B cell (primary cell): ENCODE measurements around the gene PDZD2. TPM values are rescaled to one million over a fixed set of nuclear protein-coding genes. Genes with fewer than 3 reads are reported as not detected.

Experiments
- ATAC-seq: fragments of 200-7000 bp; cut with Tn5 transposase; one replicate; pipeline ENCODE4 v1.10.0; 2021; ENCODE audit warnings: low read depth, mild to moderate bottlenecking, moderate number of reproducible peaks, moderate library complexity
- CTCF ChIA-PET: fragments of 350-600 bp; sonication (Branson Sonifier 250); formaldehyde crosslinking; loops from one replicate; lab custom pipeline; 2021; ENCODE audit warnings: antibody characterized with exemption, inconsistent platforms; lab: Charles Lee
- POLR2A ChIA-PET: fragments of 350-600 bp; sonication (Branson Sonifier 250); formaldehyde crosslinking; loops from one replicate; lab custom pipeline; 2021; ENCODE audit warnings: antibody characterized with exemption; lab: Charles Lee
- DNase-seq: peaks from one replicate; pipeline ENCODE4 v3.0.0; 2013
- H2AFZ ChIP-seq: 2 replicates; pipeline ENCODE4 v1.6.1; 2012; ENCODE audit warnings: mild to moderate bottlenecking, low read depth, low read length; ENCODE audit not compliant: insufficient read depth, poor library complexity, severe bottlenecking
- H3K27ac ChIP-seq, 2 donors: 1 replicate in 1 of 2; 2 replicates in 1 of 2; pipeline ENCODE4 v1.5.1; 2012 to 2013; ENCODE audit warnings: low read length in 2 of 2, mild to moderate bottlenecking in 2 of 2, moderate library complexity in 1 of 2
- H3K27me3 ChIP-seq, 4 experiments: fragments of 200-600 bp in 1 of 4; sonication (generic) in 1 of 4; replicated peaks in 1 of 4; 1 replicate in 2 of 4; 2 replicates in 2 of 4; pipeline versions ENCODE4 v1.6.1 to v1.7.0; 2013 to 2016; ENCODE audit warnings: low read length in 3 of 4, mild to moderate bottlenecking in 2 of 4, mixed read lengths in 1 of 4, moderate library complexity in 1 of 4; ENCODE audit not compliant: insufficient read depth in 4 of 4, control insufficient read depth in 3 of 4; ENCODE audit errors: control extremely low read depth in 1 of 4
- H3K36me3 ChIP-seq, 2 experiments: replicated peaks in 1 of 2; 1 replicate in 1 of 2; 2 replicates in 1 of 2; pipeline versions ENCODE4 v1.6.1 to v1.7.1; 2013; ENCODE audit warnings: low read length in 1 of 2; ENCODE audit not compliant: insufficient read depth in 2 of 2, control insufficient read depth in 1 of 2; ENCODE audit errors: control extremely low read depth in 1 of 2, extremely low read depth in 1 of 2
- H3K4me1 ChIP-seq, 2 donors: fragments of 200-600 bp in 1 of 2; sonication (generic) in 1 of 2; 1 replicate in 1 of 2; 2 replicates in 1 of 2; pipeline versions ENCODE4 v1.5.1 to v1.6.1; 2013 to 2017; ENCODE audit warnings: low read length in 2 of 2; ENCODE audit not compliant: control insufficient read depth in 2 of 2, insufficient read depth in 2 of 2
- H3K4me2 ChIP-seq: replicated peaks from 2 replicates; pipeline ENCODE3; 2012; ENCODE audit warnings: mild to moderate bottlenecking, low read depth, low read length; ENCODE audit not compliant: poor library complexity, severe bottlenecking
- H3K4me3 ChIP-seq, 5 experiments: fragments of 200-600 bp in 1 of 5; sonication (generic) in 1 of 5; 1 replicate in 3 of 5; 2 replicates in 2 of 5; pipeline versions ENCODE4 v1.5.1 to v1.7.0; 2011 to 2016; ENCODE audit warnings: low read length in 4 of 5, mild to moderate bottlenecking in 4 of 5, low read depth in 2 of 5, control low read depth in 1 of 5, moderate library complexity in 1 of 5; ENCODE audit not compliant: insufficient read depth in 1 of 5; ENCODE audit errors: control extremely low read depth in 1 of 5, extremely low read depth in 1 of 5
- H3K79me2 ChIP-seq: fragments of 200-600 bp; sonication (generic); one replicate; pipeline ENCODE4 v1.6.0; 2016; ENCODE audit warnings: low read length; ENCODE audit not compliant: control insufficient read depth, insufficient read depth
- H3K9ac ChIP-seq: fragments of 200-600 bp; sonication (generic); 2 replicates; pipeline ENCODE4 v1.6.1; 2017; ENCODE audit warnings: mild to moderate bottlenecking, low read length, moderate library complexity
- H3K9me3 ChIP-seq, 3 donors: one replicate each; pipeline versions ENCODE4 v1.6.1 to v1.7.1; 2013; ENCODE audit warnings: low read length in 2 of 3; ENCODE audit not compliant: control insufficient read depth in 2 of 3, insufficient read depth in 1 of 3; ENCODE audit errors: control extremely low read depth in 1 of 3
- H4K20me1 ChIP-seq: 2 replicates; pipeline ENCODE4 v1.6.0; 2012; ENCODE audit warnings: mild to moderate bottlenecking, low read length; ENCODE audit not compliant: insufficient read depth, control insufficient read depth, poor library complexity, severe bottlenecking
- H3K27ac Mint-ChIP-seq: one replicate; pipeline ENCODE4 v1.8.0; 2021; ENCODE audit warnings: mixed read lengths
- H3K27me3 Mint-ChIP-seq: one replicate; pipeline ENCODE4 v1.8.0; 2021; ENCODE audit warnings: mixed read lengths
- H3K4me1 Mint-ChIP-seq: one replicate; pipeline ENCODE4 v1.8.0; 2021; ENCODE audit warnings: mixed read lengths
- H3K4me3 Mint-ChIP-seq: one replicate; pipeline ENCODE4 v1.8.0; 2021; ENCODE audit warnings: mixed read lengths
- H3K9me3 Mint-ChIP-seq: one replicate; pipeline ENCODE4 v1.8.0; 2022; ENCODE audit warnings: mixed read lengths; ENCODE audit not compliant: insufficient read depth
- CTCF ChIP-seq: fragments of 200-600 bp; IDR thresholded peaks from one replicate; pipeline ENCODE4 v1.8.0; 2022; ENCODE audit warnings: antibody characterized with exemption, mild to moderate bottlenecking
- EZH2 ChIP-seq: IDR thresholded peaks from 2 replicates; pipeline ENCODE4 v1.6.1; 2012; ENCODE audit warnings: borderline replicate concordance, low read depth, mild to moderate bottlenecking, moderate library complexity, low read length; ENCODE audit not compliant: insufficient read depth, poor library complexity, severe bottlenecking
- WGBS: methylation state at CpG from one replicate; pipeline ENCODE4 v1.1.5; 2013; ENCODE audit warnings: missing lambda C conversion rate; ENCODE audit not compliant: insufficient coverage; 5-methylcytosine and 5-hydroxymethylcytosine counted together
- intact Hi-C: fragments of 100-400 bp; cut with micrococcal nuclease; formaldehyde crosslinking; loops from one replicate; pipeline ENCODE4 v1.10.0; 2022
- polyA plus RNA-seq: library from polyadenylated mRNA; depleted of rRNA; stranded (reverse); fragments of >200 nt; gene quantifications from 2 replicates; pipeline ENCODE4 v1.2.3, GENCODE V29; 2012
- total RNA-seq, 2 donors: library from RNA; stranded (reverse); fragments of 120-200 nt in 1 of 2; gene quantifications; 1 replicate in 1 of 2; 2 replicates in 1 of 2; pipeline versions ENCODE4 v1.2.3 to v1.2.4, GENCODE V29; 2013 to 2022

The PDZD2 gene
- total and polyA plus RNA-seq, 2 donors (not counting 1 experiment from before 2014, with no cell fraction given): not detected

- Mint-ChIP-seq H3K9me3 (no peaks in the 10 kb centered on the region), H3K4me3 (no peak overlapping the region), H3K27ac (no peak overlapping the region), H3K27me3 (no peaks in the 10 kb centered on the region), H3K4me1 (no peaks in the 10 kb centered on the region)
- H3K9me3 ChIP-seq: no peaks in the 10 kb centered on the region
- no peak for TF ChIP-seq CTCF
- TF ChIP-seq EZH2: no peak
- no peaks in the 10 kb centered on the region for H3K4me1 ChIP-seq
- CTCF ChIA-PET: no interaction called here
- no peak overlapping the region for H3K27ac ChIP-seq
- no peaks in the 10 kb centered on the region for H3K79me2 ChIP-seq
- no peak overlapping the region for H3K4me3 ChIP-seq
- H4K20me1 ChIP-seq: no peaks in the 10 kb centered on the region
- no peaks in the 10 kb centered on the region for H3K36me3 ChIP-seq
- 94% methylated on average over 2 of the region's 5 CpGs for WGBS
- DNase-seq: no peak
- H2AFZ ChIP-seq: no peak overlapping the region
- no peak for ATAC-seq
- H3K4me2 ChIP-seq: no peak overlapping the region
- H3K9ac ChIP-seq: no peak overlapping the region
- POLR2A ChIA-PET: no interaction called here
- H3K27me3 ChIP-seq: no peaks in the 10 kb centered on the region
- intact Hi-C loops: no loop called here
Measured at GRCh38 chr5:31900296-31900865, 261.4 kb downstream of the PDZD2 start.

GRCh38 chr5:31901807-31902530 lies 263.0 kb downstream of the PDZD2 start:
- H2AFZ ChIP-seq: no peak overlapping the region
- no peak overlapping the region for H3K4me3 Mint-ChIP-seq
- no peaks in the 10 kb centered on the region for H3K9me3 ChIP-seq
- H3K4me1 Mint-ChIP-seq: no peaks in the 10 kb centered on the region
- no peaks in the 10 kb centered on the region for H3K4me1 ChIP-seq
- WGBS: 100% methylated on average over 4 of the region's 8 CpGs
- H4K20me1 ChIP-seq: no peaks in the 10 kb centered on the region
- ATAC-seq: no peak
- POLR2A ChIA-PET: no interaction called here
- H3K36me3 ChIP-seq: no peaks in the 10 kb centered on the region
- no peak overlapping the region for H3K4me3 ChIP-seq
- H3K27me3 Mint-ChIP-seq: no peaks in the 10 kb centered on the region
- intact Hi-C loops: no loop called here
- CTCF ChIA-PET: no interaction called here
- no peaks in the 10 kb centered on the region for H3K9me3 Mint-ChIP-seq
- H3K9ac ChIP-seq: no peak overlapping the region
- H3K27ac ChIP-seq: no peak overlapping the region
- TF ChIP-seq CTCF (no peak), EZH2 (no peak)
- DNase-seq: no peak
- H3K79me2 ChIP-seq: no peaks in the 10 kb centered on the region
- no peak overlapping the region for H3K4me2 ChIP-seq
- no peaks in the 10 kb centered on the region for H3K27me3 ChIP-seq
- no peak overlapping the region for H3K27ac Mint-ChIP-seq
